GM18505 (cell line): Measurements from ENCODE around the gene ERN1.
"Not testable (repeated sequence)": the region's sequence is repeated elsewhere in the genome, so short reads cannot be mapped to it uniquely, and the experiment has no call there.

Experiments used
- ATAC-seq: cut with Tn5 transposase; IDR thresholded peaks from one replicate; pipeline ENCODE4 v1.9.1; 2021; ENCODE audit not compliant: unreplicated experiment
- POLR2A ChIP-seq: IDR thresholded peaks from 4 replicates; pipeline ENCODE4 v1.6.1; 2011; ENCODE audit warnings: borderline replicate concordance; ENCODE audit not compliant: insufficient read depth, insufficient read length; ENCODE audit errors: extremely low read depth

The ERN1 gene

DNA sequence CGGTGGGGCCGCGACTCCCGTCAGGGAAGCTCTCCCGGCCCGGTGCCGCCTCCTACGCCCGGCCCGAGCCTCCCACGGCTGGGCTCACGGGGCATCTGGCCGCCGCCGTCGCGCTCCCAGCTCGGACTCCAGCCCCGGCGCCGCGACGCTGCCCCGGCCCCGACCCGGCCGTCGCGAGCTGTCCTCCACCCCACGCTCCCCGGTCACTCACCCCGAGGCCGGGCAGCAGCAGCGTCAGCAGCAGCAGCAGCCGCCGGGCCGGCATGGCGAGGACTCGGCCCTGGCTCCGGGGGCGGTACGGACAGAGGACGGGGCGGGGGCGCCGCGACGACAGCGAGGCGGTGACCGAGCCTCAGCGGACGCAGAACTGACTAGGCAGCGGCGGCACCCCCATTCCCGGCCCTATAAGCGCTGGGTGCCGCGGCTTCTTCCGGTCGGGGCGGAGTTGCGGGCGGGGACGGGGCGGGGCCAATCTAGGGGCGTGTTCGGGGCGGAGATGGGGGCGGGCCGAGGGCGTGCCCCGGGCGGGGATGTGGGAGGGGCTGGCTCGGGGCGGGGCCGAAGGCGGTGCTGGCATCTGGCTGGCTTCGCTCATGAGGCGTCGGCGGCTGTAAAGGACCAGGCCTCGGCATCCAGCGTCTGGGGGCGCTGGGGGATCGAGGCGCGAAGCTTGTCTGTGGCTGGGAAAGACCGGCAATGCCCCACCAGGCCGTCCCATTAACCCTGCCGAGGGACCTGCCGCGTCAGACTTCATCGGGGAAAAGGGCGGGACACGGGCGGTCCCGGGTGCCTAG is at the start of gene ERN1:
ERN1 (minus strand) TSS at position 380 of the 794 bp plus-strand sequence; CDS start at position 265, 115 bp downstream.
- ATAC-seq = peak; percentile 75
- peak; percentile 99 for TF ChIP-seq POLR2A

GRCh38 chr17:64179024-64179423 is 49.1 kb upstream of the ERN1 start:
- ATAC-seq = not testable (repeated sequence)

DNA sequence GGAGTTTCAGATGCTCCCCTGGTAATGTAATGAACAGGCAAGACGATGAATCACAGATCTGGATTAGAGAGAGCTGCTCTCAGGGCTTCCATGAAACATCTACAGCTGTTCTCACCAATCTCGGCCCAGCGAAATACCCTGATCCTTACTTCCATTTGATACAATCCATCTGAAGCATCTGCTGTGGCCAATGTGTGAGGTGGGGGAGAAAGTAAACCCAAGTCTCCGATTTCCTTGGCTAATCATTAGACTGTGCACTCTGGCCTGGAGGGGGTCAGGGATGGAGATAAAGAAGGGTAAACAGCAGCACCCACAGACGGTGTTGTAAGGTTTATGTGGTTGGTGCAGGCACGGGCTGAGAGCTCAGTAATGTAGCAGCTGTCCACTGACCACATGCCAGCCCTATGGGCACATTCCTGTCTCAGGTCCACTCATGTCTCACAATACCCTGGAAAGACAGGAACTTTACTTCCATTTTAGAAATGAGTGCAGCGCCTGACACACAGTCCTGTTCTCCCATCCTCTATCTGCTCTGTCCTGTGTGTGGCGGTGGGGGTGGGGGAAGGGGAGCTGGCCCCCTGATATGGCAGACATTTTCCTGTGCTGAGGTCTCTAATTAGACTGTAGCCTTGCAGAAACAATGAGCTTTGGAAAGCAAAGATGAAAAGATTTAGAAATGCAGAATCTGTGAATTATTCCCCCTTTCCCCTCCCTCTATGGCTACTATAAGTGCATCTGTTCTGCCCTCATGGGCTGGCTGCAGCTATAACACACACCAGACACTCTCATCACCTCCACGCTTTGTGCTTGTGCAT is 48.3 kb upstream of the ERN1 start:
- no peak for ATAC-seq
- TF ChIP-seq POLR2A = no peak

DNA sequence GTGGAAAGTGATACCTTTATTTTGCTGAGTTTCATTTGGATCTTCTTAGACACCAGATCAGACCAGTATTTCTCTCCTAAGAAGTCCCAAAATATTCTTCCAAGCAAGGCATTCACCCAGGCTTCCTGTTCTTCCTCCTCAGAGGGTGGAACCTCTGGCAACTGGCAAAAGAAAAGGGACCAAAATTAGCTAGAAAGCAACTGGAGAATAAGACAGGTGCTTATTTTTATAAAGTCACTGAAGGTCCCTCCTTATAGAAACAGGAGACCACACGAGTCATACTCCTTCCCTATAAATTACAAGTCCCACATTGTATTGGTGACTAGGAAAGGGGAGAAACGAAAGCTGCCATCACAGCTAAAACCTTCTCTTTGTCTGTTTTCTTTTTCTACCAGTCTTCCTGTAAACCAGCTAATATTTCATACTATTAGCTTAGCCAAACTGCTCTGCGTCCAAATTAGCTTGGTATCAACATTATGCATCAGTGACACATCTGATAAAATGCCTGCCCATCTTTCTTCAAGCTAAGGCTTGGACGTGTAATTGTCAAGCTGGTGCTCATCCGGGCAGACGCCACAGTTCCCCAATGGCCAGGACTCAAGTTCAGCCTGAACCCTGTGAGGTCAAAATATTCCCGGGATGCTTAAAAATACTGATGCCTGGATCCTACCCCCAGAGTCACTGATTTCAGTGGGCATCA is 47.5 kb upstream of the ERN1 start:
- TF ChIP-seq POLR2A = no peak
- ATAC-seq = no peak

DNA sequence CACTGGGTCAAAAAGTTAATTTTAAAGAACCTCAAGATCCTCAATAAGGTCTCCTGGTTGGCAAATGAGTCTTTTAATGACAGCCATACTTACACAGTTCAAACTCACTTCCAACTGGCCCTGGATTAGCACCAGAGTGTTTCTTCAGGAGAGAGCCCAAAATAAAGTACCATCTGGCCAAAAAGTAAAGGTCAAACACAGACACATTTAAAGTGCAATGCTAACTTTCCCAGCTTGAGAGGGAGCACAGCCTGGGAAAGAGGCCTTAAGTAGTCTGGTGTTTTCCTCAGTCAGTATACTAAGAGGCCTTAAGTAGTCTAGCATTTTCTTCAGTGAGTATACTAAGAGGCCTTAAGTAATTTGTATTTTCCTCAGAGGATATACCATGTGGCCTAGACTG is 46.6 kb upstream of the ERN1 start:
- no peak for ATAC-seq
- TF ChIP-seq POLR2A = no peak

DNA sequence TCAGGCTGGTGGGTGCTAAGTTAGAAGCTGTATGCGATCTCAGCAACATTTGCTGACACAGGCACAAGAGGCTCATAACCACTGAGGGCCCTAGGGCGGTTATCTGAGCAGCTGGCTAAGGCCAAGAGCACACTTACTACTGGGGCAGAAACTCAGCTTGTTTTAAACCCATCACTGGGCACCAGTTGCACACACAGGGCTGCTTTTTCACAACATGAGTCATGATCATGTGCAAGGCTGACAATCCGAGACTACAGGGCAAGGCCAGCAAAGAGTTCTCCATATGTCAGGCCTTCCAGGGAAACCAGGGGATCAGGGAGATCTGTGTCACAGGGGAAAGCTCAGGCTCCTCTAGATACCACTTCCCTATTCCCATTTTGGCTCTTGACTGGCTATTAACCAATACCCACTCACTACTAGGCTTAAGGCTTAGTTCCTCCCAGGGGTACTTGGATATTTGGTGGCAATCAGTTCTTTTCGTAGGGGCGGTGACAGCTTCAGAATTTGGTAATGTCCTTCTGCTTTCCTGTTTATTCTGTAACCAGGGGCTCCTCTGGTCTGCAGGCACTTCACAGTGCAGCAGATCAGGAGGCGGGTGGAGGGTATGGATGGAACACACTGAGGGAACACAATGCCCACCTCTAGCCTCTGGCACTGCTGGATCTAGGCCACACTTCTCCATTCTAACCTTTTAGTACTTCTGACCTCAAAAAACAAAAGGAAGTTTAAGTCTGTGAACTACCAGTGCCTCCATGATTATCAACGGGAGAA is 44.9 kb upstream of the ERN1 start:
- ATAC-seq = no peak
- TF ChIP-seq POLR2A = no peak

DNA sequence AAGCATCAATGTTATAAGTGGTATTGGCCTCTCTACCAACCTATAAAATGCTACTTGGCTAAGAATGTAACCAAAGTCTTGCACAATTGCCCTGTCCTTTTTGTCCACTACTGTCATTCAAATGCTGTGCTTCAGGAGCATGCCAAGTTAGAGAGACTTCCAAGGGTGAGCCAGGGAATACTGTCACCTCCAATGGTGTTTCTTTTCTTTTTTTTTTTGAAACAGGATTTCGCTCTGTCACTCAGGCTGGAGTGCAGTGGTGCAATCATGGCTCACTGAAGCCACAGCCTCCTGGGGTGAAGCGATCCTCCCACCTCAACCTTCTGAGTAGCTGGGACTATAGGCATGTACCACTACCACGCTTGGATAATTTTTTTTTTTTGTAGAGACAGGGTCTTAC is 43.7 kb upstream of the ERN1 start:
- TF ChIP-seq POLR2A = no peak
- no peak for ATAC-seq

DNA sequence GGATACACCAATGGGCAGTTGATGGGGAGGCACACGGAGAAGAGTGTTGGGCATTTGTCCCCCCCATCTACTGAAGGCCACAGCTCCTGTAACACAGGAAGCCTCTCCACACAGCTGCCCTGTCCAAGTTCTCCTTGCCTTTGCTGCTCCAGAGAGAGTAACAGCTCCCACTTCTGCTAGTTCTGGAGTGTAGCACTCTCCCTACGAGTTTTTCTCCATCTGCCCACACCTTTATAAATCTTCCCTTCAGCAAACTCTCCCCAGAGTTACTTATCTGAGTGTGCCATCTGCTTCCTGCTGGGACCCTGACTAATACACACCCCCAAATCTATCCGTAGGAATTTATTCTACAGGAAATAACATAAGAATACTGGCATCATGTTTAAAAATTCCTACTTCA is 42.6 kb upstream of the ERN1 start:
- no peak for TF ChIP-seq POLR2A
- ATAC-seq = no peak

- TF ChIP-seq POLR2A = no peak
- ATAC-seq = no peak
Measured at GRCh38 chr17:64171041-64171440, 41.1 kb upstream of the ERN1 start.

- no peak for TF ChIP-seq POLR2A
- ATAC-seq = no peak
Measured at GRCh38 chr17:64170286-64170685, 40.3 kb upstream of the ERN1 start.

GRCh38 chr17:64167666-64168065 is 37.7 kb upstream of the ERN1 start:
- not testable (repeated sequence) for ATAC-seq

GRCh38 chr17:64166876-64167275 is 36.9 kb upstream of the ERN1 start:
- TF ChIP-seq POLR2A = no peak
- no peak for ATAC-seq

- no peak for ATAC-seq
- TF ChIP-seq POLR2A = no peak
Measured at GRCh38 chr17:64165347-64165746, 35.4 kb upstream of the ERN1 start.
